ENCODE data around the gene PTDSS2. TPM values are rescaled to one million over a fixed set of nuclear protein-coding genes. Genes with fewer than 3 reads are reported as not detected.

Gene PTDSS2
- total and polyA plus RNA-seq, 2 of the 4 experiments (the other 2 are of a cell fraction): 23.5 to 26.6 TPM

- H2BK20ac ChIP-seq (ENCODE audit: low read depth, low read length): no peak overlapping the region
- in situ Hi-C loops (cut with MboI; ENCODE audit: low sequenced_read_pairs) (no loop called here), intact Hi-C loops (cut with micrococcal nuclease) (loop anchor here (2.0 to 10.0 kb wide), 3 partner anchors 83 to 241 kb away; partner anchors contain the start of genes B4GALNT4, BET1L and RIC8A), dilution Hi-C loops (cut with HindIII; ENCODE audit: low sequenced_read_pairs, unreplicated experiment) (no loop called here)
- H3K18ac ChIP-seq (ENCODE audit: low read depth, low read length): no peak overlapping the region
- no peaks in the 10 kb centered on the region for H3K9me1 ChIP-seq (ENCODE audit: insufficient read depth, low read length)
- 0% methylated on average over 14 of the region's 55 CpGs; no CpG with 5 or more reads in 1 of the 2 experiments for WGBS, 2 experiments (ENCODE audit: extremely low coverage in 2 of 2, insufficient read length in 1 of 2)
- peak overlapping the region; percentile 99 for H2AFZ ChIP-seq (replicated peaks; ENCODE audit: low read length, poor library complexity)
- H4K5ac ChIP-seq (ENCODE audit: low read depth, low read length): peak overlapping the region; percentile 60
- H3K9ac ChIP-seq (ENCODE audit: low read depth, low read length): peak overlapping the region; percentile 53
- no TSS peak for BruUV-seq (replicated peaks)
- peaks cover 6% of the 10 kb centered on the region; the same call in 1 of the 2 replicates for H3K36me3 ChIP-seq (ENCODE audit: control insufficient read depth, insufficient read depth, low read length)
- H3K27ac ChIP-seq (ENCODE audit: insufficient read depth, low read length): peak overlapping the region; percentile 74
- ChIA-PET POLR2A (ENCODE audit: unreplicated experiment) (no interaction called here), CTCF (interaction anchor here (0.7 to 3.4 kb wide), 8 partner anchors 8 to 80 kb away, joined by 3 to 12 read pairs (median 4); no protein-coding TSS in a partner anchor)
- DNase-seq (peak; percentile 84), ATAC-seq (ENCODE audit: low read depth) (peak; percentile 78)
- no peaks in the 10 kb centered on the region for H3K9me3 ChIP-seq (ENCODE audit: control insufficient read depth, insufficient read depth, low read length)
- peaks cover 0 to 33% of the 10 kb centered on the region in 2 experiments; a peak in 3 of 4 replicates for H3K79me1 ChIP-seq (ENCODE audit: low read depth in 1 of 2, low read length in 2 of 2)
- peaks cover 9% of the 10 kb centered on the region for H3K4me1 ChIP-seq (ENCODE audit: control insufficient read depth, insufficient read depth, low read length)
- H2BK5ac ChIP-seq (ENCODE audit: low read depth, low read length, poor library complexity, severe bottlenecking): peak overlapping the region; percentile 72
- peaks cover 21% of the 10 kb centered on the region for H4K20me1 ChIP-seq (ENCODE audit: insufficient read depth, low read length)
- H3K4me3 ChIP-seq (ENCODE audit: insufficient read depth, low read depth, low read length): peak overlapping the region; percentile 94
- peak overlapping the region; percentile 69 for H3K14ac ChIP-seq (replicated peaks; ENCODE audit: low read depth, low read length)
- H4K91ac ChIP-seq (ENCODE audit: insufficient read depth, low read depth, low read length): peak overlapping the region; percentile 69; the same call in 1 of the 2 replicates
- H3K23ac ChIP-seq (ENCODE audit: low read depth, low read length): peak overlapping the region; percentile 26
- H2BK15ac ChIP-seq (ENCODE audit: low read depth, low read length): no peak overlapping the region
- H3K4me2 ChIP-seq (ENCODE audit: low read depth, low read length): peak overlapping the region; percentile 88
- peak overlapping the region; percentile 48; the same call in 1 of the 2 replicates for H2AK5ac ChIP-seq (ENCODE audit: low read depth, low read length)
- peak overlapping the region; percentile 54 to 92 for H4K8ac ChIP-seq (ENCODE audit: low read depth in 2 of 2, low read length in 2 of 2)
- H3K4ac ChIP-seq (ENCODE audit: low read depth, low read length): peak overlapping the region; percentile 77
- H3K56ac ChIP-seq (ENCODE audit: extremely low read depth, insufficient read depth, low read length): no peak overlapping the region
- H2AK9ac ChIP-seq (replicated peaks; ENCODE audit: low read depth, low read length, poor library complexity): peak overlapping the region; percentile 97
- H3K27me3 ChIP-seq (ENCODE audit: control insufficient read depth, insufficient read depth, low read length): peaks cover 4% of the 10 kb centered on the region; the same call in 1 of the 2 replicates
- H2BK120ac ChIP-seq (ENCODE audit: low read depth, low read length): peak overlapping the region; percentile 36; the same call in 1 of the 2 replicates
- peak; percentile 81 for TF ChIP-seq CTCF (conservative IDR thresholded peaks at IDR 0.05; ENCODE audit: low read depth, low read length)
- TF ChIP-seq CEBPB (IDR thresholded peaks at IDR 0.05; ENCODE audit: low read depth, low read length): no peak
- TF ChIP-seq RFX5 (IDR thresholded peaks at IDR 0.05; ENCODE audit: low read depth, low read length): no peak
- peak; percentile 49; the same call in 1 of the 2 replicates for TF ChIP-seq MXI1 (IDR thresholded peaks at IDR 0.05; ENCODE audit: borderline replicate concordance, low read depth, low read length)
- no peak for TF ChIP-seq NFE2L2 (IDR thresholded peaks at IDR 0.05; ENCODE audit: low read depth, low read length)
- no peak; the same call in 1 of the 2 replicates for TF ChIP-seq BHLHE40 (IDR thresholded peaks at IDR 0.05; ENCODE audit: low read depth, low read length)
- peak; percentile 82 for TF ChIP-seq MAZ (IDR thresholded peaks at IDR 0.05; ENCODE audit: borderline replicate concordance, low read depth, low read length)
- TF ChIP-seq SMC3 (IDR thresholded peaks at IDR 0.05; ENCODE audit: low read depth, low read length): peak; percentile 60
- TF ChIP-seq MAFK (IDR thresholded peaks at IDR 0.05; ENCODE audit: low read depth, low read length): no peak
- no peak for TF ChIP-seq ELK1 (IDR thresholded peaks at IDR 0.05; ENCODE audit: borderline replicate concordance, low read depth, low read length)
- peak; percentile 76 for TF ChIP-seq RAD21 (IDR thresholded peaks at IDR 0.05; ENCODE audit: low read length)
- peak; percentile 68 for TF ChIP-seq RCOR1 (IDR thresholded peaks at IDR 0.05; ENCODE audit: insufficient replicate concordance, low read length)
- TF ChIP-seq CHD1 (IDR thresholded peaks at IDR 0.05; ENCODE audit: low read depth, low read length): no peak
- peak; percentile 65; the same call in 1 of the 2 replicates for TF ChIP-seq POLR2A (IDR thresholded peaks at IDR 0.05; ENCODE audit: low read depth, low read length)
These were observed 2.0 kb upstream of the PTDSS2 start for GRCh38 chr11:447923-448731.
